ENCODE results near the gene ARF5. TPM values are rescaled to one million over a fixed set of nuclear protein-coding genes. Genes with fewer than 3 reads are reported as not detected.

ARF5 gene
- total RNA-seq, 4 donors from 2014 or later, result 113 to 162 (median 141) TPM

DNA sequence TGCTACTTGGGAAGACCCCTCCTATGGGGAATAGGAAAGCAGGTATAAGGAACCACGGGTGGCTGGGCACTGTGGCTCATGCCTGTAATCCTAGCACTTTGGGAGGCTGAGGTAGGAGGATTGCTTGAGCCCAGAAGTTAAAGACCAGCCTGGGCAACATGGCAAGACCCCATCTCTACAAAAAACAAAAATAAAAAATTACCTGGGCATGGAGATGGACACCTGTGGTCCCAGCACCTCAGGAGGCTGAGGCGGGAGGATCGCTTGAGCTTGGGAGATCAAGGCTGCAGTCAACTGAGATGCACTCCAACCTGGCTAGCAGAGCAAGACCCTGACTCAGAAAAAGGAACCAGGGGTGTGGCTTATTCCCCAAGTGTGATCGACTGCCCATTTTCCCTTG is 4.3 kb downstream of the ARF5 start:
- H3K27ac ChIP-seq, result no peak overlapping the region
- WGBS, 2 donors (ENCODE audit: low coverage in 1 of 2), result 73% methylated on average over 4 of the region's 4 CpGs; no CpG with 5 or more reads in 1 of the 2 donors

DNA sequence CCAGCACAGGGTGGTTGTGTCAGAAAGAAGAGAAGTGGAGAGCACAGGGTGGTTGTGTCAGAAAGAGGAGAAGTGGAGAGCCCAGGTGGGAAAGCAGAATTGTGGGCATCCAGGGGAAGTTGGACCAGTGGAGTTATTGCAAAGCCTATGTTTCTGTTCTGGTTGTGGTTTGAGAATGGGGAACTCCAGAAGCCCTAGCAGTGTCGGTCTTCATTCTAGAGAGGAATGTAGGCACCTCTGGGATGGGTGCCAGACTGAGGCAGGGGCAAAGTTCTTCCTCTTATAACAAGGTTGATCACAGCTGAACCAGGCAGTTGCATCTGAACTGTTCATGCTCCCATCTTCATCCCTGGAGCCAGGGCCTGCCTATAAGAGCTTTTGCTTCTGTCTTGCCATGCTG is 6.3 kb downstream of the ARF5 start:
- H3K4me3 ChIP-seq, result no peak overlapping the region
- no peak overlapping the region for H3K27ac ChIP-seq
- TF ChIP-seq POLR2A (IDR thresholded peaks at IDR 0.05) (no peak), POLR2AphosphoS5 (IDR thresholded peaks at IDR 0.05) (no peak), CTCF (IDR thresholded peaks at IDR 0.05) (no peak), EP300 (IDR thresholded peaks at IDR 0.05) (no peak)
- no peaks in the 10 kb centered on the region for H3K27me3 ChIP-seq
- peaks cover 0 to 6% (median 5%) of the 10 kb centered on the region in 3 donors for H3K4me1 ChIP-seq
- H3K36me3 ChIP-seq, result peaks cover 0 to 37% of the 10 kb centered on the region in 2 donors
- no peak for ATAC-seq
- no CpG with 5 or more reads among the region's 1 CpG for WGBS, 2 donors (ENCODE audit: low coverage in 1 of 2)
- no peaks in the 10 kb centered on the region for H3K9me3 ChIP-seq

More for the DNA sequence above, 4.3 kb downstream of the ARF5 start:
- ATAC-seq, result no peak
- H3K4me1 ChIP-seq, result peaks cover 0 to 18% (median 11%) of the 10 kb centered on the region in 3 donors
- H3K27me3 ChIP-seq, result no peaks in the 10 kb centered on the region
- H3K36me3 ChIP-seq, result peaks cover 0 to 37% of the 10 kb centered on the region in 2 donors
- no peak for TF ChIP-seq POLR2A (IDR thresholded peaks at IDR 0.05)
- no peaks in the 10 kb centered on the region for H3K9me3 ChIP-seq
- no peak overlapping the region for H3K4me3 ChIP-seq

DNA sequence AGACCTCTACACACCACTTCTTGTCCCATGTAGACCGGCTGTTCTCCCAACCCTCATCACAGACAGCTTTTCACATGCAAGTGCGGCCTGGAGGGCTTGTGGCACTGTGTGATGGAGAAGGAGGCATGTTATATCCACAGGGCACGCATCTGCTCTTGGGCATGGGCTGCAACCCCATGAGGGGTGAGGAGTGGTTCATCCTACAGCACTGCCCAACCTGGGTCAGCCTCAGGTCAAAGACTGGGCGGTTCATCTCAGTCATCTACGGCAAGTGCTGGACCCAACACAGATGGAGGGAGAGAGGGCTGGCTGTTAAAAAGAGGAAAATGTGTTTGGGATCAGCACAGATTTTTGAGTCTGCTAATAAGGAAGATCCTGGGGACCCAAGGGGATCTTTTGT is 7.5 kb downstream of the ARF5 start:
- Histone ChIP-seq H3K4me3 (no peak overlapping the region), H3K27me3 (no peaks in the 10 kb centered on the region), H3K27ac (no peak overlapping the region), H3K36me3 (peaks cover 0 to 24% of the 10 kb centered on the region in 2 donors), H3K9me3 (no peaks in the 10 kb centered on the region), H3K4me1 (no peaks in the 10 kb centered on the region)
- 80 to 94% methylated on average over 1 to 4 of the region's 5 CpGs for WGBS, 2 donors (ENCODE audit: low coverage in 1 of 2)
- ATAC-seq, result no peak
- TF ChIP-seq CTCF (IDR thresholded peaks at IDR 0.05) (no peak), EP300 (IDR thresholded peaks at IDR 0.05) (no peak), POLR2AphosphoS5 (IDR thresholded peaks at IDR 0.05) (no peak), POLR2A (IDR thresholded peaks at IDR 0.05) (no peak)

DNA sequence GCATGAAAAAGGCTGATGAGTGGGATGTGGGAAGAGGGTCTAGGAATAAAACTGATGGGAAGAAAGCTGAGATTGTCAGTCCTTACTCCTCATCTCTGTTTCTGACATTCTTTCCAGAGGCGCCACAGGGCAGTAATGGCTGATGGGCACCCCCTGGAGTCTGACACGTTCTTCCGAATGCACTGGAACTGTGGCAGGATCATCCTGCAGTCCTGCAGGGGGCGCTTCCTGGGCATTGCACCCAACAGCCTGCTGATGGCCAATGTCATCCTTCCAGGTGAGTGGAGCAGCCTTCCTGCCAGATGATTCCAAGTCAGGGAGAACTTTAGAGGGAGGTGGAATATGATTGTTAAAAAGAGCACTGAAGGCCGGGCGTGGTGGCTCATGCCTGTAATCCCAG is 10.1 kb downstream of the ARF5 start:
- no peak overlapping the region for H3K4me3 ChIP-seq
- no peaks in the 10 kb centered on the region for H3K4me1 ChIP-seq
- no peaks in the 10 kb centered on the region for H3K9me3 ChIP-seq
- TF ChIP-seq POLR2AphosphoS5 (IDR thresholded peaks at IDR 0.05), result no peak
- no peak for TF ChIP-seq POLR2A (IDR thresholded peaks at IDR 0.05)
- no peak for TF ChIP-seq EP300 (IDR thresholded peaks at IDR 0.05)
- TF ChIP-seq CTCF (IDR thresholded peaks at IDR 0.05), result no peak
- no peaks in the 10 kb centered on the region for H3K27me3 ChIP-seq
- ATAC-seq, result no peak
- WGBS, 2 donors (ENCODE audit: low coverage in 1 of 2), result 48 to 64% methylated on average over 3 to 4 of the region's 6 CpGs
- peaks cover 0 to 4% of the 10 kb centered on the region in 2 donors for H3K36me3 ChIP-seq
- no peak overlapping the region for H3K27ac ChIP-seq

- no peak for ATAC-seq
- Histone ChIP-seq H3K4me1 (no peaks in the 10 kb centered on the region), H3K36me3 (no peaks in the 10 kb centered on the region), H3K9me3 (no peaks in the 10 kb centered on the region), H3K27me3 (no peaks in the 10 kb centered on the region), H3K4me3 (no peak overlapping the region), H3K27ac (no peak overlapping the region)
- TF ChIP-seq EP300 (IDR thresholded peaks at IDR 0.05) (no peak), CTCF (IDR thresholded peaks at IDR 0.05) (no peak), POLR2AphosphoS5 (IDR thresholded peaks at IDR 0.05) (no peak), POLR2A (IDR thresholded peaks at IDR 0.05) (no peak)
- 80 to 100% methylated on average over 1 to 3 of the region's 3 CpGs for WGBS, 2 donors (ENCODE audit: low coverage in 1 of 2)
Observed at GRCh38 chr7:127600885-127601284, 12.7 kb downstream of the ARF5 start.
